ENCODE data around the gene CNTN4. TPM values are rescaled to one million over a fixed set of nuclear protein-coding genes. Genes with fewer than 3 reads are reported as not detected.

CNTN4 gene
- total RNA-seq, 4 donors from 2014 or later, result 33.6 to 112 (median 53.1) TPM

GRCh38 chr3:2838546-2839157, 740.0 kb downstream of the CNTN4 start:
- TF ChIP-seq CTCF (IDR thresholded peaks at IDR 0.05) (no peak), POLR2A (IDR thresholded peaks at IDR 0.05) (no peak)
- DNase-seq, result no peak
- Histone ChIP-seq H3K9me3 (no peaks in the 10 kb centered on the region), H3K4me3 (replicated peaks in 1 of 3) (no peak overlapping the region), H3K36me3 (no peaks in the 10 kb centered on the region), H3K27ac (no peak overlapping the region), H3K27me3 (no peaks in the 10 kb centered on the region), H3K4me1 (no peaks in the 10 kb centered on the region)
- 86 to 89% methylated on average over 6 of the region's 6 CpGs for WGBS, 2 donors
- intact Hi-C loops (cut with DNase I), result no loop called here

GRCh38 chr3:2839876-2840275, 741.2 kb downstream of the CNTN4 start:
- H3K27ac ChIP-seq, result no peak overlapping the region
- 69 to 78% methylated on average over 3 of the region's 3 CpGs for WGBS, 2 donors
- DNase-seq, result no peak
- no peaks in the 10 kb centered on the region for H3K36me3 ChIP-seq
- no peaks in the 10 kb centered on the region for H3K27me3 ChIP-seq
- no peak overlapping the region for H3K4me3 ChIP-seq (replicated peaks in 1 of 3)
- TF ChIP-seq CTCF (IDR thresholded peaks at IDR 0.05) (no peak), POLR2A (IDR thresholded peaks at IDR 0.05) (no peak)
- no peaks in the 10 kb centered on the region for H3K9me3 ChIP-seq
- intact Hi-C loops (cut with DNase I), result no loop called here
- H3K4me1 ChIP-seq, result peaks cover 0 to 3% of the 10 kb centered on the region in 2 donors

GRCh38 chr3:2847062-2847841, 748.6 kb downstream of the CNTN4 start:
- intact Hi-C loops (cut with DNase I), result no loop called here
- Histone ChIP-seq H3K9me3 (no peaks in the 10 kb centered on the region), H3K27ac (no peak overlapping the region), H3K27me3 (no peaks in the 10 kb centered on the region), H3K4me3 (replicated peaks in 1 of 3) (no peak overlapping the region), H3K4me1 (peaks cover 0 to 3% of the 10 kb centered on the region in 2 donors), H3K36me3 (no peaks in the 10 kb centered on the region)
- TF ChIP-seq POLR2A (IDR thresholded peaks at IDR 0.05) (no peak), CTCF (IDR thresholded peaks at IDR 0.05) (no peak)
- no peak for DNase-seq
- 75 to 92% methylated on average over 3 of the region's 3 CpGs for WGBS, 2 donors

- TF ChIP-seq CTCF (IDR thresholded peaks at IDR 0.05) (no peak), POLR2A (IDR thresholded peaks at IDR 0.05) (no peak)
- H3K27me3 ChIP-seq, result no peaks in the 10 kb centered on the region
- intact Hi-C loops (cut with DNase I), result no loop called here
Observed at GRCh38 chr3:2849092-2849491, 750.4 kb downstream of the CNTN4 start.

GRCh38 chr3:2850701-2851100, 752.0 kb downstream of the CNTN4 start:
- H3K4me3 ChIP-seq (replicated peaks in 1 of 3), result no peak overlapping the region
- H3K9me3 ChIP-seq, result no peaks in the 10 kb centered on the region
- 89 to 91% methylated on average over 2 of the region's 2 CpGs for WGBS, 2 donors
- intact Hi-C loops (cut with DNase I), result no loop called here
- DNase-seq, result no peak
- H3K27me3 ChIP-seq, result no peaks in the 10 kb centered on the region
- no peak overlapping the region for H3K27ac ChIP-seq
- no peaks in the 10 kb centered on the region for H3K4me1 ChIP-seq
- TF ChIP-seq CTCF (IDR thresholded peaks at IDR 0.05) (no peak), POLR2A (IDR thresholded peaks at IDR 0.05) (no peak)
- H3K36me3 ChIP-seq, result no peaks in the 10 kb centered on the region

More at GRCh38 chr3:2849092-2849491, 750.4 kb downstream of the CNTN4 start:
- Histone ChIP-seq H3K4me3 (replicated peaks in 1 of 3) (no peak overlapping the region), H3K36me3 (no peaks in the 10 kb centered on the region), H3K9me3 (no peaks in the 10 kb centered on the region), H3K4me1 (peaks cover 0 to 3% of the 10 kb centered on the region in 2 donors), H3K27ac (no peak overlapping the region)
- DNase-seq, result no peak
